GM18519 (cell line): ENCODE data around the gene IDS.
"Not testable (repeated sequence)": the region's sequence is repeated elsewhere in the genome, so short reads cannot be mapped to it uniquely, and the experiment has no call there.

Experiments
- ATAC-seq: cut with Tn5 transposase; IDR thresholded peaks from one replicate; pipeline ENCODE4 v1.9.1; 2021; ENCODE audit warnings: mild to moderate bottlenecking, moderate library complexity; ENCODE audit not compliant: unreplicated experiment, low FRiP score

Gene IDS

DNA sequence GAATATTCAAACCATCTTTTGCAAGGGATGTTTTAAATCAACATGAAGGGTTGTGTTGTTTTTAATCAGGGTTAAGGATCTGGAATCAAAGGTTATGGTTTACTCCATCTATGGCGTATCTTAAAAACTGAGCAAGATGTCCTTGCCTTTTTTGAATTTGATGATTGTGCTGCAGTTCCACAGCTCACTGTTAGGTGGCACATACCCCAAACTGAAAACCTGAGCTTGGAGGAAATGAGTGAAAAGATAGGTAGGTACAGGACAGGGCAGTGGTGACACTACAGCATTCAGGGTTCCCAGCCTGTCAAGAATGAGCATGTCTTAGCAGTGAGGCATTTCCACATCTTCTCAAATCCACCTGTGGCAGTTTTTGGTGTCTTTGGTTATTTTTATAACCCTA lies 22.6 kb upstream of the IDS start:
- ATAC-seq, result no peak

DNA sequence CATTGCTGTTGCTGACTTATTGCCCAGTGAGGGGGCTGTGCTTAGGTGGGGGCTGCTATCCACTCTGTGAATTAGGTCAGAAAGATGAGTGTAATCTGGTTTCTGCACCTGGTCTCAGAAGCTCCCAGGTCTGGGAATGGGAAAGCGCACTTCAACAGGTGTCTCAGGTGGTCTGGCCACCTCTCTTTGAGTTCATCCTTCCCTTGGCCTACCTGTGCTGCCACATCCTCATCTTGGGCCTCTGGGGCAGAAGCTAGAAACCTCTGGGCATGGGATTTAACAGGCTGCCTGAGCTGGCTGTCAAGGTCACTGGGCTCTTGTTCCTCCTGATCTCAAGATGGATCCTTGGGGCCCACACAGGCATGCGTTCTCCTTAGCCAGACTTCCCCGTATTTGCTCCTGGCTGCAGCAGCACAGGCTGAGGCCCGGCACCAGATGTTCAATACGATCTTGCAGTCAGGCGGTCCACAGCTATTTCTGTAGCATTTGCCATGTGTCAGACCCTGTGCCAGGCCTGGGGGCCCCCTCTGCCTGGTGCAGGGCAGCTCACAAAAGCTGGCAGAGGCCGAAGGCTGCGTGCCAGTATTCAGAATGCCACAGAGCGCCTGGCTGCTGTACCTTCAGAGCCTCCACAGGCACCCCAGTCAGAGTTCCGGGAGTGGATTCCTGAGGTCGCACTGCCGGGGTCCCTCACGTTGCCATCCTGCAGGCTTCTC lies 21.4 kb upstream of the IDS start:
- ATAC-seq, result not testable (repeated sequence)

GRCh38 chrX:149525903-149526302 lies 20.8 kb upstream of the IDS start:
- not testable (repeated sequence) for ATAC-seq

DNA sequence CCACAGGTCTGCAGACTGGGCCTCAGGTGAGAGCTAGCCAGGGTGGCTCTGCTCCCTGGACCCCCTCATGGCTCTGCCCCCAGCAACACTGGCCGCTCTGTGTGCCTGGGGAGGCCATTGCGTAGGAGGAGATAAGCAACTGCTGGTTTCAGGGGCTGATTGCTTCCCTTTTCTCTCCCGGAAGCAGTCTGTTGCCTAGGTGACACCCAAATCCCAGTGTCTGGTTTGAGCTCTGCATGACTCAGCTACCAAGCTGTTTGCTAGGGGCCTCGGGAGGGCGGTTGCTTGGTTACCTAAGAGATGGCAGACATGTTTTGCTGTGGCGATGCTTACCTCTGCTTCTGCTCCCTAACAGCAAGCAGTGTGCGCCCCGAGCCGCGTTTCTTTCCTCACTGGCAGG lies 20.3 kb upstream of the IDS start:
- peak; percentile 92 for ATAC-seq

GRCh38 chrX:149522916-149523315 lies 17.8 kb upstream of the IDS start:
- no peak for ATAC-seq

DNA sequence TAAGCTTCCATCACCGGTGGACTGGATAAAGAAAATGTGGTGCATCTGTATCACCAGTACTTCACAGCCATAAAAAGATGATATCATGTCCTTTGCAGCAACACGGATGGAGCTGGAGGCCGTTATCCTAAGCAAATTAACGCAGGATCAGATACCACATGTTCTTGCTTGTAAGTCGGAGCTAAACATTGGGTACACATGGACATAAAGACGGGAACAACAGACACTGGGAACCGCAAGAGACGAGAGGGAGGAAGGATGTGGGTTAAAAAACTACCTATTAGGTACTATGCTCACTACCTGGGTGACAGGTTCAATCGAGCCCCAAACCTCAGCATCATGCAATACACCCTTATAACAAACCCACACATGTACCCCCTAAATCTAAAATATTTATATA lies 16.3 kb upstream of the IDS start:
- ATAC-seq, result no peak

GRCh38 chrX:149520636-149521277 lies 15.7 kb upstream of the IDS start:
- ATAC-seq, result not testable (repeated sequence)

- no peak for ATAC-seq
These were observed 13.1 kb upstream of the IDS start for GRCh38 chrX:149518236-149518635.

GRCh38 chrX:149517308-149517707 lies 12.2 kb upstream of the IDS start:
- no peak for ATAC-seq

DNA sequence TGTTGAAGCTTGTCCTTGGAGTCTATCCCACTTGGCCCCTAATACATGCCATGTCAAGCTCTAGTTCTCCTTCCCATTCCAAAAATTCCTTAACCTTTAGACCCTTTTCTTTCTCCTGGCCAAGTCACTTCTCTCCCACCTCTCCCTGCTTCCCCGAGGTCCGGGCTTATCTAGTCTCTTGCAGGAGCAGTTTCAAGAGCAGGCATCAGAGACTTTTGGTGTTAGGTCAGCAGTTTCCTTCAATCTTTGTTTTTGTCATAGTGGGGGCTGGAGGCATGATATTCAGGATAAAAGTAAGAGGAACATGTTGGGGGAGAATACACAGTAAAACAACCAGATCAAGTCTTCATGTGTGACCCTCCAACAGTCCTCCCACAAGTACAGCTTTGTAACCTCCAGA lies 11.5 kb upstream of the IDS start:
- ATAC-seq, result no peak

- ATAC-seq, result no peak
These were observed 11.0 kb upstream of the IDS start for GRCh38 chrX:149515954-149516602.

DNA sequence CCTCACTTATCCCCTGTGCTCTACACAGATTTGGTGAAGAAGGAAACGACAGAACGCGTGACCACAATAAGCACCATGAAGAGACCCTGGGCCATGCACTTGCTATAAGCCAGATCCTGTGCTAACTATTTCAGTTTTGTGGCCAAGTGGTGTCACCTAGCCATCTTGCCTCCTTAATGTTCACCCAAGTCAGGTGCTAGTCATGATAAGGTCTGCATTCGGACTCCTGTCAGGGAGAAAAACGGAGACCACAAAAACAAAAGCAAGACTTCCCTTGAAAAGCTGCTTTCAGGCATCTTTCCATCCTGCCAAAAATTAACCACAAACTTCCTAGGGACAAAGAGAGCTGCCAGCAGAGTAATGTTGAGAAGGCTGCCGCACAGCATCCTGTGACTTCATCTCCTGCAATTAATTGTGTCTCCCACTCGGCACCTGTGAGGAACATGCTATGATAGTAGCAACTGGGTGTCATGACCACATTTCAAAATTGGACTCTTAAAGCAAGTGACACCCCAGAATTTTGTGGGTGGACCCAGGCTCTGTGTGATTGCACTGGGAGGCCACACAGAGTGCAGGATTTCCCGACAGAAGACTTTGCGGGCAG lies 8.8 kb upstream of the IDS start:
- ATAC-seq, result no peak

- peak; percentile 60 for ATAC-seq
These were observed 7.2 kb upstream of the IDS start for GRCh38 chrX:149512225-149512885.

GRCh38 chrX:149511081-149511480 lies 6.0 kb upstream of the IDS start:
- ATAC-seq, result no peak

- ATAC-seq, result no peak
These were observed 5.3 kb upstream of the IDS start for GRCh38 chrX:149510386-149510785.

DNA sequence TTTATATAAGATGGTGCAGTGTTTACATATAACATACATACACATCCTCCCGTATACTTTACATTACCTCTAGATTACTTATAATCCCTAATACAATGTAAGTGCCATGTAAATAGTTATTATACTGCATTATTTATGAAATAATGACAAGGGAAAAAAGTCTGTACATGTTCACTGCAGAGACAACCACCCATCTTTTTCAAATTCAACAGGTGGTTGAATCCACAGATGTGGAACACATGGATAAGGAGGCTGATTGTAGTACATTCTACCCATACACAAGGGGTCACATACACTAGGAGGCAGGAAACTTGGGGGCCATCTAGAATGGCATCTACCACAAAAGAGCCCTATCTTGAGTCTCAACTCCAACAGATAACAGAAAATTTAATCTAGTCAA lies 3.4 kb upstream of the IDS start:
- no peak for ATAC-seq

DNA sequence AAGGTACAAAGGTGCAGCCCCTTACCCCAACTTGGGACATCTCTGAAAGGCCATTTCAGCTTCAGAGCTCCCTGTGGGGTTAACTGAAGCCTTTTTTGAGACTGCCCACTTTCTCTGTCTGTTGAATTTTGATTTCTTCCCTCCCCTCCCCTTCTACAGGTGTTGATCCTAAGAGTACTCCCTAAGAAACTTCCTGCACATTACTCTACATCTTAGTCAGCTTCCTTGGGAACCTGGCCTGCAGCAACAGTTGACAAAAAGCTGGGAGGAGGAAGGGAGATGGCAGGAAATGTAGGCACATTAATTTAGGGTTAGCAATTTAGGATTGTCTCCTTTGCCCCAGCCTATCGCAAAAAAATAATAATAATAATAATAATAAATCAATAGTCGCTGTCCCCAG lies 1.2 kb upstream of the IDS start:
- ATAC-seq, result no peak

- ATAC-seq, result no peak
These were observed 565 bp upstream of the IDS start for GRCh38 chrX:149505671-149506070.

GRCh38 chrX:149504226-149504914 lies 736 bp downstream of the IDS start:
- peak; percentile 34 for ATAC-seq

DNA sequence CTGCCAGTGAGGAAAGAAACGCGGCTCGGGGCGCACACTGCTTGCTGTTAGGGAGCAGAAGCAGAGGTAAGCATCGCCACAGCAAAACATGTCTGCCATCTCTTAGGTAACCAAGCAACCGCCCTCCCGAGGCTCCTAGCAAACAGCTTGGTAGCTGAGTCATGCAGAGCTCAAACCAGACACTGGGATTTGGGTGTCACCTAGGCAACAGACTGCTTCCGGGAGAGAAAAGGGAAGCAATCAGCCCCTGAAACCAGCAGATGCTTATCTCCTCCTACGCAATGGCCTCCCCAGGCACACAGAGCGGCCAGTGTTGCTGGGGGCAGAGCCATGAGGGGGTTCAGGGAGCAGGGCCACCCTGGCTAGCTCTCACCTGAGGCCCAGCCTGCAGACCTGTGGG lies 1.7 kb downstream of the IDS start:
- ATAC-seq, result peak; percentile 77
